Astrocyte (in vitro differentiated cells and primary cell): ENCODE results near the gene RIMBP2. TPM values are rescaled to one million over a fixed set of nuclear protein-coding genes. Genes with fewer than 3 reads are reported as not detected.

Experiments
- DNase-seq: peaks from one replicate; pipeline ENCODE4 v3.0.0-alpha.2; 2010; ENCODE audit warnings: low read depth
- FAIRE-seq: peaks from 2 replicates; lab custom pipeline; 2011; peaks lifted over from hg19 to GRCh38; lab: Jason Lieb, UNC
- H2AFZ ChIP-seq: 2 replicates; pipeline ENCODE4 v1.6.0; 2012; ENCODE audit warnings: low read depth, low read length, inconsistent platforms
- H3K27ac ChIP-seq: 2 replicates; pipeline ENCODE4 v1.5.1; 2011; ENCODE audit warnings: low read depth, low read length, inconsistent platforms
- H3K27me3 ChIP-seq: 2 replicates; pipeline ENCODE4 v1.6.0; 2011; ENCODE audit warnings: low read length, inconsistent platforms; ENCODE audit not compliant: insufficient read depth
- H3K36me3 ChIP-seq: 2 replicates; pipeline ENCODE4 v1.5.1; 2011; ENCODE audit warnings: low read length, inconsistent platforms; ENCODE audit not compliant: insufficient read depth
- H3K4me1 ChIP-seq: 2 replicates; pipeline ENCODE4 v1.5.1; 2011; ENCODE audit warnings: low read length, inconsistent platforms; ENCODE audit not compliant: insufficient read depth
- H3K4me2 ChIP-seq: 2 replicates; pipeline ENCODE4 v1.6.0; 2012; ENCODE audit warnings: low read length, inconsistent platforms
- H3K4me3 ChIP-seq: 2 replicates; pipeline ENCODE4 v1.5.1; 2011; ENCODE audit warnings: low read depth, mild to moderate bottlenecking, low read length, inconsistent platforms; ENCODE audit not compliant: insufficient read depth
- H3K79me2 ChIP-seq: 2 replicates; pipeline ENCODE4 v1.6.0; 2012; ENCODE audit warnings: mild to moderate bottlenecking, low read length, inconsistent platforms; ENCODE audit not compliant: insufficient read depth
- H3K9ac ChIP-seq: 2 replicates; pipeline ENCODE4 v1.6.0; 2012; ENCODE audit warnings: mild to moderate bottlenecking, low read length, inconsistent platforms
- H3K9me3 ChIP-seq: 2 replicates; pipeline ENCODE4 v1.5.1; 2012; ENCODE audit warnings: low read depth, mild to moderate bottlenecking, low read length, inconsistent platforms; ENCODE audit not compliant: insufficient read depth
- H4K20me1 ChIP-seq: 2 replicates; pipeline ENCODE4 v1.6.0; 2012; ENCODE audit warnings: low read length, inconsistent platforms; ENCODE audit not compliant: insufficient read depth
- H3K27ac Mint-ChIP-seq: one replicate; pipeline ENCODE4 v1.8.0; 2021; ENCODE audit warnings: mild to moderate bottlenecking, mixed read lengths; ENCODE audit not compliant: unreplicated experiment
- H3K27me3 Mint-ChIP-seq: one replicate; pipeline ENCODE4 v1.8.0; 2021; ENCODE audit warnings: low read depth, mixed read lengths; ENCODE audit not compliant: unreplicated experiment
- H3K36me3 Mint-ChIP-seq: one replicate; pipeline ENCODE4 v1.8.0; 2021; ENCODE audit warnings: low read depth, mixed read lengths; ENCODE audit not compliant: unreplicated experiment
- H3K4me1 Mint-ChIP-seq: one replicate; pipeline ENCODE4 v1.8.0; 2021; ENCODE audit warnings: low read depth, mixed read lengths; ENCODE audit not compliant: unreplicated experiment
- H3K4me3 Mint-ChIP-seq: one replicate; pipeline ENCODE4 v1.8.0; 2021; ENCODE audit warnings: mild to moderate bottlenecking, moderate library complexity, mixed read lengths; ENCODE audit not compliant: unreplicated experiment
- H3K9me3 Mint-ChIP-seq: one replicate; pipeline ENCODE4 v1.8.0; 2021; ENCODE audit warnings: mild to moderate bottlenecking, mixed read lengths; ENCODE audit not compliant: unreplicated experiment
- EZH2 ChIP-seq: IDR thresholded peaks from 2 replicates; pipeline ENCODE4 v1.6.1; 2012; ENCODE audit warnings: mild to moderate bottlenecking, low read length, inconsistent platforms; ENCODE audit not compliant: insufficient read depth
- total RNA-seq: library from RNA; stranded (reverse); gene quantifications from 2 replicates; pipeline ENCODE4 v1.2.1, GENCODE V29; 2021
- TF ChIP-seq, protein P1 (sequence below): IDR thresholded peaks from 2 replicates; pipeline ENCODE4 v1.5.1; 2011; ENCODE audit warnings: low read depth, mild to moderate bottlenecking, inconsistent platforms, low read length, moderate library complexity; ENCODE audit not compliant: insufficient read depth

The RIMBP2 gene
- total RNA-seq, 1 donor from 2014 or later: 2.2 TPM

DNA sequence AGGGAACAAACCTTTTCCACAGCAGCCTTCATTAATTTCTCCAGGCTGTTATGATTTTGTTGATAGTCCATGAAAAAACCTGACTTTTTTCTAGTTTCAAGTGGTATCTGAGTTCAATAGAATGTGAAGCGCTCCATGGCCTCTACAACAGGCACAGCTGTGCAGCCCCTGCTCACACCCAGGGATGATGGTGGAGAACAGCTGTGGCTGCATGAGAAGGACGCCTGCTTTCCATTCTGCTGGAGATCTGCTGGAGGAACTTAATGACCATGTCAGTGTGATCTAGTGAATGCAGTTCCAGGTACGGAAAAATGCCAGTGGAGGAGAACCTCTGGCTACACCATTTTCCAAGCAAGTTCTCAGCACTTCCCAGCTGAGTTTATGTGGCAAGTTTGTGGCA, 297.8 kb downstream of the RIMBP2 start:
- Histone ChIP-seq H3K9me3 (peaks cover 7% of the 10 kb centered on the region), H3K4me2 (no peak overlapping the region), H3K9ac (no peak overlapping the region), H3K4me3 (no peak overlapping the region), H3K27ac (no peak overlapping the region), H4K20me1 (no peaks in the 10 kb centered on the region), H3K27me3 (no peaks in the 10 kb centered on the region), H3K4me1 (no peaks in the 10 kb centered on the region), H2AFZ (no peak overlapping the region), H3K36me3 (no peaks in the 10 kb centered on the region), H3K79me2 (no peaks in the 10 kb centered on the region)
- FAIRE-seq (no peak), DNase-seq (no peak)
- Mint-ChIP-seq H3K4me3 (no peak overlapping the region), H3K9me3 (peaks cover 2% of the 10 kb centered on the region), H3K36me3 (no peaks in the 10 kb centered on the region), H3K4me1 (no peaks in the 10 kb centered on the region), H3K27ac (no peak overlapping the region), H3K27me3 (peaks cover 3% of the 10 kb centered on the region)
- no peak for TF ChIP-seq EZH2
- TF ChIP-seq, protein P1, sequence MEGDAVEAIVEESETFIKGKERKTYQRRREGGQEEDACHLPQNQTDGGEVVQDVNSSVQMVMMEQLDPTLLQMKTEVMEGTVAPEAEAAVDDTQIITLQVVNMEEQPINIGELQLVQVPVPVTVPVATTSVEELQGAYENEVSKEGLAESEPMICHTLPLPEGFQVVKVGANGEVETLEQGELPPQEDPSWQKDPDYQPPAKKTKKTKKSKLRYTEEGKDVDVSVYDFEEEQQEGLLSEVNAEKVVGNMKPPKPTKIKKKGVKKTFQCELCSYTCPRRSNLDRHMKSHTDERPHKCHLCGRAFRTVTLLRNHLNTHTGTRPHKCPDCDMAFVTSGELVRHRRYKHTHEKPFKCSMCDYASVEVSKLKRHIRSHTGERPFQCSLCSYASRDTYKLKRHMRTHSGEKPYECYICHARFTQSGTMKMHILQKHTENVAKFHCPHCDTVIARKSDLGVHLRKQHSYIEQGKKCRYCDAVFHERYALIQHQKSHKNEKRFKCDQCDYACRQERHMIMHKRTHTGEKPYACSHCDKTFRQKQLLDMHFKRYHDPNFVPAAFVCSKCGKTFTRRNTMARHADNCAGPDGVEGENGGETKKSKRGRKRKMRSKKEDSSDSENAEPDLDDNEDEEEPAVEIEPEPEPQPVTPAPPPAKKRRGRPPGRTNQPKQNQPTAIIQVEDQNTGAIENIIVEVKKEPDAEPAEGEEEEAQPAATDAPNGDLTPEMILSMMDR: no peak

DNA sequence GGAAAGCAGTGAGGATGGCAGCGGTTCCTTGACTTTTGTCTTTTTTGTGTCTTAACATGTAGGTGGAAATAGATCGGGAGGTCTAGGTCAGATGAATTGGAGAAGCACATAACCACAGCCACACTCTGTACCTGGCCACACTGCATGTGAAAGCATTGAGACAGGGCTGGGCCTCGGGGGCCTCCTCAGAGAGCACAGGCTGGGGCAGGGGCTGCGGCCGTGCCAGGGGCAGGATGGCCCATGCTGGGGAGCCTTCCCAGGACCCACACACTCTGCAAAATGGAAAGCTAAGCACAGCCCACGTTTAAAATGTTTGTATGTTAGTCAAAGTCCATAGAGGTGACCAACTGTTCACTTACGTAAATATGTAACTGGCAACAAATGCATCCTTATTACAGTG, 301.7 kb downstream of the RIMBP2 start:
- no peaks in the 10 kb centered on the region for H4K20me1 ChIP-seq
- H3K36me3 Mint-ChIP-seq: no peaks in the 10 kb centered on the region
- peaks cover 3% of the 10 kb centered on the region for H3K27me3 Mint-ChIP-seq
- H3K27ac Mint-ChIP-seq: no peak overlapping the region
- no peak overlapping the region for H3K9ac ChIP-seq
- FAIRE-seq (no peak), DNase-seq (no peak)
- no peaks in the 10 kb centered on the region for H3K36me3 ChIP-seq
- H3K27me3 ChIP-seq: no peaks in the 10 kb centered on the region
- no peaks in the 10 kb centered on the region for H3K79me2 ChIP-seq
- no peak overlapping the region for H2AFZ ChIP-seq
- H3K4me3 ChIP-seq: no peak overlapping the region
- no peaks in the 10 kb centered on the region for H3K4me1 ChIP-seq
- peaks cover 2% of the 10 kb centered on the region for H3K9me3 Mint-ChIP-seq
- H3K9me3 ChIP-seq: peaks cover 5% of the 10 kb centered on the region
- H3K4me1 Mint-ChIP-seq: no peaks in the 10 kb centered on the region
- TF ChIP-seq, protein P1: no peak
- no peak for TF ChIP-seq EZH2
- H3K4me3 Mint-ChIP-seq: no peak overlapping the region
- no peak overlapping the region for H3K27ac ChIP-seq
- H3K4me2 ChIP-seq: no peak overlapping the region

DNA sequence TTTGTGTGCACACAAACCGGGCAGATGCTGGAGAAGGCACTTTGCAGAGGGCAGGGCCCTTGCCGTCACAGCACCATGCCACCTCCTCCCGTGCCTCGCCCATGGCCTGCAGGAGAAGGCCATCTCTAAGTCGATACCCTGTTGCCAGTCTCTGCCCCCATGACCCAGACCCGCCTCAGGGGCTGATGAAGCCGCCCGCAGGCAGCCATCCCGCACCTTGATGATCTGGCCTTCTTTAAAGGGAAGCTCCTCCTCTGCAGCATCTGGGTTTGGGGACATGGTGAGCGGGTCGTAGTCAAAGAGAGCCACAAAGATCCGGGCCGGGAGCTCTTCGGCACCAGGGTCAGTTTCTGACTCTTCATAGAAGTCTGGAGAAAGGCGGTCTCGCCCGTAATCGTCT, 302.2 kb downstream of the RIMBP2 start:
- H3K36me3 ChIP-seq: no peaks in the 10 kb centered on the region
- no peak overlapping the region for H3K9ac ChIP-seq
- DNase-seq (no peak), FAIRE-seq (no peak)
- H3K27ac Mint-ChIP-seq: no peak overlapping the region
- TF ChIP-seq, protein P1: no peak
- TF ChIP-seq EZH2: no peak
- H3K27me3 Mint-ChIP-seq: peaks cover 3% of the 10 kb centered on the region
- no peaks in the 10 kb centered on the region for H3K79me2 ChIP-seq
- H3K4me1 ChIP-seq: no peaks in the 10 kb centered on the region
- H3K27me3 ChIP-seq: no peaks in the 10 kb centered on the region
- H3K27ac ChIP-seq: no peak overlapping the region
- H3K4me3 ChIP-seq: no peak overlapping the region
- peak overlapping the region; percentile 24 for H3K4me3 Mint-ChIP-seq
- H3K4me1 Mint-ChIP-seq: no peaks in the 10 kb centered on the region
- no peaks in the 10 kb centered on the region for H3K36me3 Mint-ChIP-seq
- peaks cover 2% of the 10 kb centered on the region for H3K9me3 Mint-ChIP-seq
- no peaks in the 10 kb centered on the region for H4K20me1 ChIP-seq
- no peak overlapping the region for H2AFZ ChIP-seq
- H3K9me3 ChIP-seq: peaks cover 3% of the 10 kb centered on the region
- no peak overlapping the region for H3K4me2 ChIP-seq
